Sigmoid colon (tissue), 3 donors: Measurements from ENCODE around the gene NTN5.
A peak's percentile ranks its signal among the peaks of the same experiment; 100 is the strongest.

Source experiments
- CTCF ChIP-seq, 4 experiments: fragments of 450-650 bp in 3 of 4; fragments of 200-600 bp in 1 of 4; IDR thresholded peaks; one replicate each; pipeline ENCODE4 v1.5.1; 2016 to 2019; ENCODE audit warnings: antibody characterized with exemption in 4 of 4, mild to moderate bottlenecking in 3 of 4, moderate library complexity in 2 of 4
- POLR2A ChIP-seq, 2 donors: fragments of 450-650 bp; IDR thresholded peaks; one replicate each; pipeline ENCODE4 v1.6.1; 2016; ENCODE audit warnings: antibody characterized with exemption in 2 of 2, mild to moderate bottlenecking in 2 of 2, moderate library complexity in 2 of 2

GRCh38 chr19:48624791-48625723, 47.8 kb downstream of the NTN5 start:
- TF ChIP-seq CTCF (IDR thresholded peaks at IDR 0.05) (no peak), POLR2A (IDR thresholded peaks at IDR 0.05) (peak in 1 of 2 donors; percentile 11)
